ENCODE results near the gene APP.

The APP gene

GRCh38 chr21:25871566-25871965 lies 299.0 kb downstream of the APP start:
- no peak for DNase-seq (ENCODE audit: low read depth in 2 of 2)

DNA sequence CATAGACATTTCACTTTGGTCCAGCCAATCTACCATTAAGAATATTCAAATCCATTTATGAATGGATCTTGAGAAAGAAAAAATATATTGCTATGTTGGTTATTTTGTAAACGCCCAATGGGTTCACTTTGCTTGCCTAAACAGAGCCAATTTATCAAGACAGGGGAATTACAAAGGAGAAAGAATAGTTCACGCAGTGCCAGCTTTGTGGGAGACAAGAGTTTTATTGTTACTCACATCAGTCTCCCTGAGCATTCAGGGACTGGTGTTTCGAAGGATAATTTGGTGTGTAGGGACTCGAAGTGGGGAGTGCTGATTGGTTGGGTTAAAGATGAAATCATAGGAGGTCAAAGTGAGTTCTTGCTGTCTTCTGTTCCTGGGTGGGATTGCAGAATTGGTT lies 300.5 kb downstream of the APP start:
- no peak for DNase-seq (ENCODE audit: low read depth in 2 of 2)

- no peak for DNase-seq (ENCODE audit: low read depth in 2 of 2)
These were observed 303.5 kb downstream of the APP start for GRCh38 chr21:25867061-25867460.

GRCh38 chr21:25863747-25864146 lies 306.8 kb downstream of the APP start:
- DNase-seq (ENCODE audit: low read depth in 2 of 2), result no peak

- no peak for DNase-seq (ENCODE audit: low read depth in 2 of 2)
These were observed 307.5 kb downstream of the APP start for GRCh38 chr21:25863031-25863430.

DNA sequence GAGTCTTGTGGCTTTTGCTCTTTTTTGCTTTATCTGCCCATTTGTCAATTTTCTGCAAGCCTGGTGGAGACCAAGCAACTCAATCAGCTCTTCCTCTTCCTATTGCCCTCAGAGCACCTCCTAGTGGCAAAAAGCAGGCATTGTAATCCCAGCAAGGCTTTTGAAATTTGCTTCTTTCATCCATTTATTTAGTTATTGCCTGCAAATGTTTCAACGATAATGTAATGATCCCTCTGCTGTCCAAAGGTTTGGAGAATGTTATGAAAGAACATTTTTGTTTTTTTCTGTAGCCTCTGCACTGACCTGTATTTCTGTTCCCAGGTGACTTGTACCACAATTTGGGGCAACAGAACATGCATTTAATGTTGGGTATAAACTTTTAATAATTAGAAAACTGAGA lies 308.0 kb downstream of the APP start:
- DNase-seq (ENCODE audit: low read depth in 2 of 2), result no peak

DNA sequence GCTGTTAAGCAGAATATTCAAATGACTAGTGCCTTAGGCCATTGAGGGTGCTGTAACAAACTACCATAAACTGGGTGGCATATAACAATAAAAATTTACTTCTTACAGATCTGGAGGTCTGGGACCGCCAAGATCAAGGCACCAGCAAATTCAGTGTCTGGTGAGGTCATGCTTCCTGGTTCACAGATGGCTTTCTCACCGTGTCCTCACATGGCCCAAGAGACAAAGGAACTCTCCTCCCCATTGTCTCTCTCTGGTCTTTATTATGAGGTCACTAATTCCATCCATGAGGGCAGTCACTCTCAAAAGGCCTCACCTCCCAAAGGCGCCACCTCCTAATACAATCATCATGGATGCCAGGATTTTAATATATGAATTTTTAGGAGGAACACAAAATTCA lies 308.5 kb downstream of the APP start:
- no peak for DNase-seq (ENCODE audit: low read depth in 2 of 2)

DNA sequence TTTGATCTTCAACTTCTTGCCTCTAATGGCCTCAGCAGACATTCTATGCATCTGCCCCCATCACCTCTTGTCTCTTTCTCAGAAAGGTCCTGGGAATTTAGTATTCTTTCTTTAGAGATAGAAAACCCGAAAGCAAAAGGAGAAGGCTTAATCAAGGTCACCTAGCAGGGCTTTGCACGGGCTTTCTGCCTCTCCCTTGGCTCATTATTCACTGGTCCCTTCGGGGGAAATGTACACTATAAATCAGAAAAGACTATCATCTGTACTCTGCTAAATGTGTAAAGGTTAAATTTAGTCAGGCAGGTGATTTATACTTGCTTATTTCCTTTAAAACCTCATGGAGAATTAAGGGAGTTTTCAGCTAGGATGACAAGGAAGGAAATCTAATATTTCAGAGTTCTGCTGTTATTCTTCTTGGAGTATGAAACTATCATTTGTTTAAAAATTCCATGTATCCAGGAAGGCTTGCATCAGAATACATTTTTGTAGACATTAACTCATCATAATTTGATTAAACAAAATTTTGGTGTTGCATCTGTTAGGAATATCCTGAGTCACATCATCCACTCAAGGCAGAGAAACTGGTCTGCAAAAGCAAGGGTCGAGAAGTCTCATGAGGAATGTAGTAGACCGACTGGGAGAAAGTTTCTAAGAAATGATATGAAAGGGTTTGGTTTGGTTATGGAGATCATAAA lies 311.2 kb downstream of the APP start:
- DNase-seq (ENCODE audit: low read depth in 2 of 2), result no peak

GRCh38 chr21:25858325-25858724 lies 312.2 kb downstream of the APP start:
- no peak for DNase-seq (ENCODE audit: low read depth in 2 of 2)

DNA sequence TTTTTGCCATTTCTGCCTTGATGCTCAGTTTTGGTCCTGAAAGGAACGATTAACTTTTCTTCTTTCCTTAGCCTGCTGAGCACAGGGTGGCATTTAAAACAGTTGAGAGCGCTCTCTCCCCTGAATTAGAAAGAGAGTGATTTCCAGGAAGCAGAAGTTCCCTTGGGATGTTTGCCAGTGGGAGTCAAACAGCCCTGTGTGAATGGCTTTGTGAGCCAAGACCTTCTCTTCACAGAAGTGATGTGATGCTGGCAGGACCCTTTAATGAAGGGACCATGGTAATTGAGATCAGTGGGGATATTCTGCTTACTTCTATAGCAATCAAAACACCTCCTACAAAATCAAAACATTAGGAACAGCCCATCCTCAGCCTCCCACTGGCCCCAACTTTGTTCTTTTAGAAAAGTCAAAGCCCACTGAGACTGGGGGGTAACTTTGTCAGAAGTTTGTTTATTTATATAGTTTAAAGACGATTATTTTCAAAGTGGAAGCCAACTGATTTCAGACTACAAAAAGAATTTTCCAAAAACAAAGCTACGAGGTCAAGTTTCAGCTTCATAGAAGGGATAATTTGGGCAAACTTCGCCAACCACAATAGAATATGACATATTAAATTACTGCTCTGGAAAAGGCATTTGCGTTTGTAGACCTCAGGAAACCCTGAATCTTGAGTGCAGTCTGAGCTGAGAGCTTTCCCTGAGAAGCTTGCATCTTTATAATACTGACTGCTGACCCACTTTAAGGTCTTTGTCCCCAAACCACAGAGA lies 313.1 kb downstream of the APP start:
- DNase-seq (ENCODE audit: low read depth in 2 of 2), result no peak

DNA sequence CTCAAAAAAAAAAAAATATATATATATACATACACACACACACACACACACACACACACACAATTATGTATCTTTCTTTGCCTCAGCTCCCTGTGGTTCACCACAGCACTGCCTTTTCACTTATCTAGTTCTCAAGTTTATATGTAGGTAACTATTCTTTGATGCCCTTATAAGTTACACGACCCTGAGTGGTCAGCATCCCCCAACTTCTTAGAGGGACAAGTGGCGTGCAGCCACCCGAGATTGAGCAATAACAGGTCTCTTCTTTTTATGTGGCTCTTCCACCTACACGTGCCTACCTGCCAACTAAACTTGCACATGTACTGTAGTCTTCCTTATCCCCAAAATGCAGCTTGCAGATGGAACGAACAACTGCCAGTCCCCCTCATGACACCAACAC lies 315.0 kb downstream of the APP start:
- no peak for DNase-seq (ENCODE audit: low read depth in 2 of 2)

DNA sequence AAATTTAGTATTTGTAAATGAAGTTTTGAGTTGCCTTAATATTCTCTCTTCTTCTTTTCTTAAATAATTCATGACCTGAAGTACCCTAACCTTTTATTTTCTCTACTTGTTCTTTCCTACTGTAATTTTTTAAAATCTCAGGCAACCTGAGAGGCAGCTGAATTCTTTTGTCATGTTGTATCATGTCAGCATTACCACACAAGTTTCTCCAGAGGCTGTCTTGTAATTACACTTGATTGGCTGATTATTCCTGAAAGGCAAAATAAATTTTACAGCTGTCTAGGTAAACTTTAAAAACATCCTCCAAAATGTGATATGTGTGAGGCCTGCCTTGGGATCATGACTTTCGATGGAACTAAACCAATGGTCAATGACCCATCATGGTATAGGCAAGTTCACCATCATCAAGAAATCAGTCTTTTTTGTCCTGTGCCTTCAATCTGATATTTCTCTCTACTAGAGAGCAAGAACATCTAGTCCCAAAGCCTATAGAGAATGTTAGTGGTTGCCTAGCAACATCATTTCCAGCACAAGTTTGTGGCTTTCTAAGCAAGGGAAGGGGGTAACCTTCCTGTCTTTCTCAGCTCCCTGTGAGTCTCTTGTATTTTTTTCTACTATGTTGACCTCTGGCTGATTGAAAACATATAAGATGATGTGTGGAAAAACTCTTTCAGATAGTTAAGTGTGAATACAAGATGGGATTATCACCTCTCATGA lies 320.3 kb downstream of the APP start:
- DNase-seq (ENCODE audit: low read depth in 2 of 2), result no peak

- no peak for DNase-seq (ENCODE audit: low read depth in 2 of 2)
These were observed 322.3 kb downstream of the APP start for GRCh38 chr21:25848309-25848708.

- DNase-seq (ENCODE audit: low read depth in 2 of 2), result no peak
These were observed 324.8 kb downstream of the APP start for GRCh38 chr21:25845729-25846256.

- DNase-seq (ENCODE audit: low read depth in 2 of 2), result no peak
These were observed 327.6 kb downstream of the APP start for GRCh38 chr21:25842925-25843324.

DNA sequence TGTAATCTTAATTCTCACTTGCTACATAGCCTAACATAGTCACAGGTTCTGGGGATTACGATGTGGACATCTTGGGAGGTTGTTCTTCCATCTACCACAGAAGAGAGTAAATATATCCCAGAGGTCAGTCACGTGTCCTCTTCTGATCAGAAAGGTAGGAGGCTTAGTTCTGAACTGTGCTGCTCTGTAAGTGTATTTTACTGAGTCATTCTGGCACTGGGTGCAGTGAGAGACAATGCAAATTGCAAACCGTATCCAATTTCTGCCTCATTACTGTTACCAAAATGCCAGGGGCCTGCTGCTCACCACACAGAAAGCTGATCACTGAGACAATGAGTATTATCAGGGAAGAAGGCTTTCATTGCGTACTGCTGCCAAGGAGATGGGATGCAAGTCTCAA lies 331.8 kb downstream of the APP start:
- DNase-seq (ENCODE audit: low read depth in 2 of 2), result no peak

- DNase-seq (ENCODE audit: low read depth in 2 of 2), result no peak
These were observed 332.9 kb downstream of the APP start for GRCh38 chr21:25837533-25838265.

DNA sequence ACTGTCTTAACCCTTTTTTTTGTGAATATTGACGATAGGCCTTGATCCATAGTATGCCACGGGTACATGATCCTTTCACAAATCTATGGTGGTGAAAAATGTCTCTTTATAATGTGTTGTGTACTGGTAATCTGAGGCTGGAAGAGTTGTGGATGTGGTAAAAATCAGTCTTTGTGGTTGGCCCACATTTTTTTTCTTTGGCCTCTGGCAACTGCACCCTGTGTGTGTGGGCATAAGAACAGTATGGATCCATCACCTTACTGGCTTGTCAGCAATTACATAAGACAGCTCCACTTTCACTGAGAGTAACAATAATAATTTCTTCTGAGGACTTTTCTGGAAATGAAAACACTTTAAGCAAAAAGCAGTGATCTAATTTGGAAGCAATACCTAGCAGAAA lies 334.2 kb downstream of the APP start:
- no peak for DNase-seq (ENCODE audit: low read depth in 2 of 2)

GRCh38 chr21:25834381-25834780 lies 336.2 kb downstream of the APP start:
- DNase-seq (ENCODE audit: low read depth in 2 of 2), result no peak

DNA sequence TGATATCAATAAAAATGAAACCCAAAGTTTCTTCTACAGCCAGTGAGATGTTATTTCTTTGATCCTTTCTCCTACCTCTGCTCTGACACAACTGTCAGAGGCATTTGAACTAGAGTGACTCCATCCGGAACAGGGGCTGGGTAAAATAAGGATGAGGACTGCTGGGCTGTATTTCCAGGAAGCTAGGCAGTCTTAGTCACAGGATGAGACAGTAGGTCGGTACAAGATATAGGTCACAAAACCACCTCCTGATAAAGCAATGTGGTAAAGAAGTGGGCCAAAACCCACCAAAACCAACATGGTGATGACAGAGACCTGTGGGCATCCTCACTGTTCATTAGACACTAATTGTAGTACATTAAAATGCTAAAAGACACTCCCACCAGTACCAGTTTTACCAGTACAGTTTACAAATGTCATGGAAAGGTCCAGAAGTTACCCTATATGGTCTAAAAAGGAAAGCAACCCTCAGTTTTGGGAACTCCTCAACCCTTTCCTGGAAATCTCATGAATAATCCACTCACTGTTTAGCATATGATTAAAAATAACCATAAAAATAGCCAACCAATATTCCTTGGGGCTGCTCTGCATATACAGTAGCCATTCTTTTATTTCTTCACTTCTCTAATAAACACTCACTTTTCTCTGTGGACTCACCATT lies 339.1 kb downstream of the APP start:
- no peak for DNase-seq (ENCODE audit: low read depth in 2 of 2)

All from stimulated activated CD8-positive, alpha-beta memory T cell treated with anti-CD3 and anti-CD28 coated beads, Interleukin-15, amount 100 ng/mL, for 4 hours (primary cell).